Activated T-helper 2 cell treated with anti-CD3 and anti-CD28 coated beads, Interferon-gamma antibody, Interleukin-2, Interleukin-4, amounts not matched to agents 10 μg/mL and 5 μg/mL and 100 μg/mL, durations not matched to agents 14 hours and 24 hours and 36 hours (primary cell): ENCODE results near the gene RRP1. TPM values are rescaled to one million over a fixed set of nuclear protein-coding genes. Genes with fewer than 3 reads are reported as not detected.

Experiments
- DNase-seq: peaks from one replicate; pipeline ENCODE4 v3.0.0; 2021; ENCODE audit warnings: low spot score
- H3K27ac Mint-ChIP-seq: one replicate; pipeline ENCODE4 v1.8.0; 2021; ENCODE audit warnings: mixed read lengths
- H3K27me3 Mint-ChIP-seq: one replicate; pipeline ENCODE4 v1.8.0; 2021; ENCODE audit warnings: low read depth, mixed read lengths
- H3K36me3 Mint-ChIP-seq: one replicate; pipeline ENCODE4 v1.8.0; 2021; ENCODE audit warnings: low read depth, mixed read lengths
- H3K4me1 Mint-ChIP-seq: one replicate; pipeline ENCODE4 v1.8.0; 2021; ENCODE audit warnings: low read depth, mixed read lengths
- H3K4me3 Mint-ChIP-seq: one replicate; pipeline ENCODE4 v1.8.0; 2021; ENCODE audit warnings: low read depth, mild to moderate bottlenecking, moderate library complexity, mixed read lengths
- H3K9me3 Mint-ChIP-seq: one replicate; pipeline ENCODE4 v1.8.0; 2021; ENCODE audit warnings: mixed read lengths
- intact Hi-C: fragments of 100-400 bp; cut with micrococcal nuclease; formaldehyde crosslinking; loops from one replicate; pipeline ENCODE4 v1.15.1; 2023
- total RNA-seq: library from RNA; stranded (reverse); gene quantifications from 2 replicates; pipeline ENCODE4 v1.2.3, GENCODE V29; 2022

RRP1 gene
- total RNA-seq, 1 donor from 2014 or later: 67.1 TPM

GRCh38 chr21:43774163-43774562 is 15.2 kb upstream of the RRP1 start:
- no peak overlapping the region for H3K27ac Mint-ChIP-seq
- H3K36me3 Mint-ChIP-seq: peaks cover 38% of the 10 kb centered on the region
- H3K27me3 Mint-ChIP-seq: no peaks in the 10 kb centered on the region
- peaks cover 35% of the 10 kb centered on the region for H3K4me1 Mint-ChIP-seq
- intact Hi-C loops: no loop called here
- DNase-seq: no peak
- H3K4me3 Mint-ChIP-seq: peak overlapping the region; percentile 96
- no peaks in the 10 kb centered on the region for H3K9me3 Mint-ChIP-seq

- Mint-ChIP-seq H3K4me3 (peak overlapping the region; percentile 96), H3K4me1 (peaks cover 40% of the 10 kb centered on the region), H3K36me3 (peaks cover 38% of the 10 kb centered on the region), H3K27ac (peak overlapping the region; percentile 78), H3K9me3 (no peaks in the 10 kb centered on the region), H3K27me3 (no peaks in the 10 kb centered on the region)
- DNase-seq: no peak
- intact Hi-C loops: no loop called here
These were observed 14.2 kb upstream of the RRP1 start for GRCh38 chr21:43775190-43775589.

DNA sequence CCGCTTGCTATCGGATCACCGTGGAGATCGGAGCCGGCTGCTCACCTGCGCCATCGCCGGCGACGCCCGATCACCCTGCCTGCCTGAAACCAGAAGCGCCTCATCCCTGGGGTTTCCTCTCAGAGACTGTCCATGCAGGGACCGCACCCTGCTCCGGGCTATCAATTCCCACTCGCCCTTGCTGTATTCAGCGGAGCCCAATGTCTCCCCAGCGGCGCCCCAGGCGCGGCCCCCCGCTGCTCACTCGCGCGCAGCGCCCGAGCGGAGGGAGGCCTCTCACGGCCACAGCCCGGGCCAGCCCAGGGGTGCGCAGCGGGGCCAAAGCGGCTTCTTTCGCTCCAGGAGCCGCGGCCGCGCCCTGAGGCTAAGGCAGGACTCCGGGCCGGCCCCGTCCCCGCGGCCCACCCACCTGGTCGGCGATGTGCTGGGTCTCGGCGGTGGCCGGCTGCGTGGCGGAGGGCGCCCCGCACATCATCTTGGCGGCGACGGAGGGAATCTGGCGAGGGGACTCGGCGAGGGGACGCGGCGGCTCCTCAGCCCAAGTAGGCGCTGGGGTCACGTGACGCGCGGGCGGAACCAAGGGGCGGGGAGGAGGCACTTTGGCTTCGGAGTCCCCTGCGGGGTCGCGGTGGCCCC is 13.5 kb upstream of the RRP1 start, which contains the start of gene CSTB:
TSS of gene CSTB (minus strand) at position 514 of the 636 bp plus-strand sequence. CDS start at position 475, 39 bp downstream.
- peak within 1 kb of the TSS; percentile 96 for H3K4me3 Mint-ChIP-seq
- peak within 1 kb of the TSS; percentile 78 for H3K27ac Mint-ChIP-seq
- H3K36me3 Mint-ChIP-seq: peaks cover 38% of the 10 kb centered on the region
- peak; percentile 84 for DNase-seq
- intact Hi-C loops: loop anchor here (1.0 kb wide), 1 partner anchor 57 kb away; the partner anchor contains the start of gene PDXK
- no peaks in the 10 kb centered on the region for H3K27me3 Mint-ChIP-seq
- H3K4me1 Mint-ChIP-seq: peaks cover 46% of the 10 kb centered on the region
- H3K9me3 Mint-ChIP-seq: no peaks in the 10 kb centered on the region

GRCh38 chr21:43777953-43778352 is 11.4 kb upstream of the RRP1 start:
- Mint-ChIP-seq H3K9me3 (no peaks in the 10 kb centered on the region), H3K27me3 (no peaks in the 10 kb centered on the region), H3K4me3 (peak overlapping the region; percentile 66), H3K36me3 (peaks cover 22% of the 10 kb centered on the region), H3K4me1 (peaks cover 53% of the 10 kb centered on the region), H3K27ac (peak overlapping the region; percentile 96)
- DNase-seq: no peak
- intact Hi-C loops: no loop called here

DNA sequence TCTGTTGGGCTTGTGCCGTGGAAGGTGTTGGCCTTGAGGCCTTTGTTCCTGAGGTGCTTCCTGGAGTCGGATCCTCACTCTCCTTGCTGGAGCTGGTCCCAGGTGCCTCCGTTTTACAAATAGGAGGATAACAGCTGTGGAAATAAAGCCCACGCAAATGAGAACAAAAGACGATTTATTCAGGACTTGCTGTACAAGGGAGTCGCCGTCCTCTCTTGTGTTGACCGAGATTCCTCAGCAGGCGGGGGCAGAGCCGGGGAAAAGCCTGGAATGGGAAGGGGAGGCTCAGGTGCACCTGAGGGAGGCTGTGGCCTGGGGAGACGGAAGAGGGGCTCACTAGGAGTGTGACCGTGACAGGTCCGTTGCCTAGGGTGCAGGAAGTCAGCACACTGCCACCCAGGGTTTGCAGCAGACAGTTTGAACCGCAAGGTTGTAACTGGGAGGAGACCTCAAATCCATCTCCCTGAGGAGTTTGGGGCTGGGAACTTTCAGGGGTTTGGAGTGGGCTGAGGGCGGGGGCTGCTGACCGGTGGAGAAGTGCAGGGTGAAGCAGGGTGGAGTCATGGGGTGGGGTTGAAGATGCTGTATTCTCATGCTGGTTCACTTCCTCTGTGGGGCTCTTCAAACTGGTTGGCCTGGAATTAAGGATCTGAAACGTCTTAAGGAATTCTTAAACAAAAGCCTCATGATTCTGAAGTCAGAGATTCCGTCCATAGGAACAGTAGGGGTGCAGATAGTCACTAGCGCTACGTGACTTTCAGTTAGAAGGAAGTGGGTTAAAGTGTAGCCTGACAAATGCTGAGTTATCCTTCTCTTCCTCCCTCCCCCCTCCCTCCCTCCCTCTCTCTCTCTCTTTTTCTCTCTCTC is 10.7 kb upstream of the RRP1 start:
- Mint-ChIP-seq H3K27ac (peak overlapping the region; percentile 96), H3K9me3 (no peaks in the 10 kb centered on the region), H3K4me1 (peaks cover 53% of the 10 kb centered on the region), H3K36me3 (peaks cover 15% of the 10 kb centered on the region), H3K4me3 (peak overlapping the region; percentile 66), H3K27me3 (no peaks in the 10 kb centered on the region)
- peak; percentile 26 for DNase-seq
- intact Hi-C loops: no loop called here

DNA sequence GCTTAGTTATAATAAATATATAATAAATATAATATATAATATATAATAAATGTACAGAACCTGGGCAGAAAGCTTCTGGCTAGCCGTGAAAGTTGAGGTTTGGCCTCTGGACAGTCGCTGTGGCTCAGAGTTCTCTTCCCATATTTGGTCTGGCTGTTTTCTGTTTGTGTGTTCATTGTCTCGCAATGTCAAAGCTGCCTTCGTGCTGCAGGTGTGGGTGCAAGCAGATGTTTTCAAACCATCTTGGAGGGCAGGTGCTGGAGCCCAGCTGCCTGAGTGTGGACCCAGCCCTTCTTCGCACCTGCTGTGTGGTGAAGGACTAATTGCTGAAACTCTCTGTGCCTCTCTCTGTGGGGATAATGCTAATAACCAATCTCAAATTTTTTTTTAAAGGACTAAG is 9.7 kb upstream of the RRP1 start:
- Mint-ChIP-seq H3K27ac (peak overlapping the region; percentile 58), H3K36me3 (peaks cover 7% of the 10 kb centered on the region), H3K27me3 (no peaks in the 10 kb centered on the region), H3K4me3 (no peak overlapping the region), H3K9me3 (no peaks in the 10 kb centered on the region), H3K4me1 (peaks cover 57% of the 10 kb centered on the region)
- no peak for DNase-seq
- intact Hi-C loops: loop anchor here (5.0 kb wide), 1 partner anchor 117 kb away; no protein-coding TSS in a partner anchor

GRCh38 chr21:43781846-43782245 is 7.5 kb upstream of the RRP1 start:
- Mint-ChIP-seq H3K9me3 (no peaks in the 10 kb centered on the region), H3K4me3 (no peak overlapping the region), H3K27ac (peak overlapping the region; percentile 72), H3K36me3 (no peaks in the 10 kb centered on the region), H3K27me3 (no peaks in the 10 kb centered on the region), H3K4me1 (peaks cover 48% of the 10 kb centered on the region)
- DNase-seq: no peak
- intact Hi-C loops: loop anchor here (5.0 kb wide), 1 partner anchor 120 kb away; no protein-coding TSS in a partner anchor

DNA sequence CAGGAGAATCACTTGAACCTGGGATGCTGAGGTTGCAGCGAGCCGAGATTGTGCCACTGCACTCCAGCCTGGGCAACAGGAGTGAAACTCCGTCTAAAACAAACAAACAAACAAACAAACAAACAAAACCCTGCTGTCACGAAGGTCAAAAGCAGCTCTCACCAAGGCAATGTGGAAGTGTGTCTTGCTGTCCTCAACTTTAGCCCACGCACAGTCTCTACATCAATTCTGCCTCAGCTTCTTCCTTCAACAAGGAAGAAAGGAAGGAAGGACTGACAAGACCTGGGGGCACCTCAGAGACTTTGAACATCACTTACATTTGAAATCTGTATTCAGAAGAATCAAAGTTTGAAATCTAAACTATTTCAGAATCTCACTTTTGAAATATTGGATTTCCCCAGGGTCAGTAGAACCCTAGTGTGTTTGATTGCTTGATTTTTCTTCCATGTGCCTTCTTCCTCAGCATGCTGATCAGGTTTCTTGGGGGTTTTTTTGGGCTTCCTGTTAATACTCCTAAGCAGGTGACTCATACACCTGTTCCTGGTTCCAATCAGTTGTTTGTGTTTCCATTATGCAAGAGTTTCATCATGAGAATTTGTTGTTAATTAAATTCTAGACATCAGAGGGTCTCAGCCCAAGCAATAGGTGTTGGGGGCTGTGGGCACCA is 6.8 kb upstream of the RRP1 start:
- Mint-ChIP-seq H3K4me1 (peaks cover 46% of the 10 kb centered on the region), H3K4me3 (no peak overlapping the region), H3K36me3 (no peaks in the 10 kb centered on the region), H3K9me3 (no peaks in the 10 kb centered on the region), H3K27ac (peak overlapping the region; percentile 72), H3K27me3 (no peaks in the 10 kb centered on the region)
- no peak for DNase-seq
- intact Hi-C loops: loop anchor here (5.0 kb wide), 1 partner anchor 120 kb away; no protein-coding TSS in a partner anchor

- Mint-ChIP-seq H3K27ac (peak overlapping the region; percentile 72), H3K27me3 (no peaks in the 10 kb centered on the region), H3K36me3 (no peaks in the 10 kb centered on the region), H3K4me1 (peaks cover 44% of the 10 kb centered on the region), H3K9me3 (no peaks in the 10 kb centered on the region), H3K4me3 (no peak overlapping the region)
- intact Hi-C loops: loop anchor here (5.0 kb wide), 1 partner anchor 121 kb away; no protein-coding TSS in a partner anchor
- DNase-seq: no peak
These were observed 6.2 kb upstream of the RRP1 start for GRCh38 chr21:43783098-43783700.

GRCh38 chr21:43785134-43785533 is 4.2 kb upstream of the RRP1 start:
- H3K36me3 Mint-ChIP-seq: peaks cover 4% of the 10 kb centered on the region
- no peak overlapping the region for H3K4me3 Mint-ChIP-seq
- H3K9me3 Mint-ChIP-seq: no peaks in the 10 kb centered on the region
- DNase-seq: no peak
- intact Hi-C loops: no loop called here
- H3K27me3 Mint-ChIP-seq: no peaks in the 10 kb centered on the region
- peaks cover 33% of the 10 kb centered on the region for H3K4me1 Mint-ChIP-seq
- no peak overlapping the region for H3K27ac Mint-ChIP-seq

- H3K4me3 Mint-ChIP-seq: no peak overlapping the region
- H3K27ac Mint-ChIP-seq: no peak overlapping the region
- peaks cover 15% of the 10 kb centered on the region for H3K36me3 Mint-ChIP-seq
- DNase-seq: no peak
- peaks cover 35% of the 10 kb centered on the region for H3K4me1 Mint-ChIP-seq
- no peaks in the 10 kb centered on the region for H3K27me3 Mint-ChIP-seq
- intact Hi-C loops: no loop called here
- no peaks in the 10 kb centered on the region for H3K9me3 Mint-ChIP-seq
These were observed 3.0 kb upstream of the RRP1 start for GRCh38 chr21:43786300-43786806.

DNA sequence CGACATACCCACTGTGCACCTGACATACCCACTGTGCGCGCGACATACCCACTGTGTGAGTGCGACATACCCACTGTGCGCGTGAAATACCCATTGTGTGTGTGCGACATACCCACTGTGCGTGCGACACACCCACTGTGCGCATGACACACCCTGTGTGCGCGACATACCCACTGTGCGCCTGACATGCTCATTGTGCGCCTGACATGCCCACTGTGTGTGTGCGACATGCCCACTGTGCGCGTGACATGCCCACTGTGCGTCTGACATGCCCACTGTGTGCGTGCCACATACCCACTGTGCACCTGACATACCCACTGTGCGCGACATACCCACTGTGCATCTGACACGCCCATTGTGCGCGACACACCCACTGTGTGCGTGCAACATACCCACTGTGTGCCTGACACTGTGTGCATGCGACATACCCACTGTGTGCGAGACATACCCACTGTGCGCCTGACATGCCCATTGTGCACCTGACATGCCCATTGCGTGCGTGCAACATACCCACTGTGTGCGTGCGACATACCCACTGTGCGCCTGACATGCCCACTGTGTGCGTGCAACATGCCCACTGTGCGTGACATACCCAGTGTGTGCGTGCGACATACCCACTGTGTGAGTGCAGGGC is 2.5 kb upstream of the RRP1 start:
- peaks cover 37% of the 10 kb centered on the region for H3K4me1 Mint-ChIP-seq
- H3K27ac Mint-ChIP-seq: no peak overlapping the region
- H3K36me3 Mint-ChIP-seq: peaks cover 19% of the 10 kb centered on the region
- DNase-seq: no peak
- no peaks in the 10 kb centered on the region for H3K9me3 Mint-ChIP-seq
- intact Hi-C loops: no loop called here
- no peaks in the 10 kb centered on the region for H3K27me3 Mint-ChIP-seq
- H3K4me3 Mint-ChIP-seq: no peak overlapping the region
